HCT116 (cell line): Measurements from ENCODE around the gene POC1A. TPM values are rescaled to one million over a fixed set of nuclear protein-coding genes. Genes with fewer than 3 reads are reported as not detected.

Experiments used
- ATAC-seq: fragments of 200-7000 bp; cut with Tn5 transposase; 2 replicates; pipeline ENCODE4 v1.9.1; 2020; ENCODE audit warnings: mild to moderate bottlenecking, moderate library complexity
- BruUV-seq: library from RNA; stranded (reverse); fragments of 400-500 nt; replicated peaks from 2 replicates; lab custom pipeline; 2021; lab: Mats Ljungman, UMichigan
- CTCF ChIA-PET: fragments of 300-600 bp; sonication (Branson Sonifier 250); formaldehyde crosslinking; loops from one replicate; lab custom pipeline; 2021; ENCODE audit warnings: antibody characterized with exemption; lab: Charles Lee
- POLR2A ChIA-PET: fragments of 300-600, 350-600 bp; sonication (Branson Sonifier 250); formaldehyde crosslinking; loops from one replicate; lab custom pipeline; 2021; ENCODE audit warnings: antibody characterized with exemption; lab: Charles Lee
- RAD21 ChIA-PET, 2 experiments: fragments of 300-600 bp; sonication (Branson Sonifier 250); formaldehyde crosslinking; loops; one replicate each; lab custom pipeline; 2023; ENCODE audit warnings: low total read pairs in 2 of 2; ENCODE audit not compliant: uncharacterized antibody in 2 of 2, unreplicated experiment in 2 of 2, low non-redundant PET in 1 of 2; lab: Charles Lee
- DNase-seq: peaks from one replicate; pipeline ENCODE4 v3.0.0-alpha.2; 2010; ENCODE audit warnings: low read depth, low spot score
- H2AFZ ChIP-seq: fragments of 200-600 bp; shearing (Covaris generic), sonication (generic); 2 replicates; pipeline ENCODE4 v1.6.1; 2017; ENCODE audit warnings: low read depth, mixed run types, mixed read lengths, antibody characterized with exemption, low read length; ENCODE audit not compliant: poor library complexity, severe bottlenecking
- H3K27ac ChIP-seq: 2 replicates; pipeline ENCODE4 v1.5.1; 2012; ENCODE audit warnings: low read depth, low read length
- H3K27me3 ChIP-seq: fragments of 200-600 bp; sonication (generic); 2 replicates; pipeline ENCODE4 v1.6.1; 2016; ENCODE audit warnings: mixed run types, low read length, mixed read lengths; ENCODE audit not compliant: insufficient read depth
- H3K36me3 ChIP-seq, 2 experiments: fragments of 200-500 bp in 1 of 2; fragments of 200-600 bp in 1 of 2; sonication (Bioruptor generic) in 1 of 2; sonication (generic) in 1 of 2; 2 replicates each; pipeline versions ENCODE4 v1.5.1 to v1.6.1; 2014 to 2016; ENCODE audit warnings: low read length in 2 of 2, inconsistent platforms in 1 of 2, mixed read lengths in 1 of 2, mixed run types in 1 of 2; ENCODE audit not compliant: insufficient read depth in 2 of 2, control insufficient read depth in 1 of 2
- H3K4me1 ChIP-seq, 2 experiments: fragments of 200-600 bp in 1 of 2; sonication (generic) in 1 of 2; 2 replicates each; pipeline versions ENCODE4 v1.5.1 to v1.6.1; 2012 to 2017; ENCODE audit warnings: low read length in 2 of 2, inconsistent platforms in 1 of 2, mild to moderate bottlenecking in 1 of 2, mixed read lengths in 1 of 2, mixed run types in 1 of 2, moderate library complexity in 1 of 2; ENCODE audit not compliant: insufficient read depth in 2 of 2, control insufficient read depth in 1 of 2
- H3K4me2 ChIP-seq: fragments of 200-600 bp; sonication (generic); 2 replicates; pipeline ENCODE4 v1.6.1; 2017; ENCODE audit warnings: mixed run types, low read length, mixed read lengths
- H3K4me3 ChIP-seq, 2 experiments: fragments of 200-600 bp in 1 of 2; sonication (generic) in 1 of 2; replicated peaks in 1 of 2; 2 replicates each; pipeline ENCODE4 v1.5.1; 2011 to 2016; ENCODE audit warnings: low read length in 2 of 2, control low read depth in 1 of 2, low read depth in 1 of 2, mild to moderate bottlenecking in 1 of 2, mixed read lengths in 1 of 2, mixed run types in 1 of 2
- H3K79me2 ChIP-seq: fragments of 200-600 bp; sonication (generic); 2 replicates; pipeline ENCODE4 v1.6.1; 2017; ENCODE audit warnings: mild to moderate bottlenecking, mixed run types, low read length, moderate library complexity, mixed read lengths; ENCODE audit not compliant: insufficient read depth
- H3K9ac ChIP-seq: fragments of 200-600 bp; sonication (generic); 2 replicates; pipeline ENCODE4 v1.6.1; 2016; ENCODE audit warnings: low read length, mixed read lengths
- H3K9me2 ChIP-seq: fragments of 200-600 bp; sonication (generic), shearing (Covaris generic); 2 replicates; pipeline ENCODE4 v1.6.1; 2017; ENCODE audit warnings: mixed run types, mild to moderate bottlenecking, moderate library complexity; ENCODE audit not compliant: insufficient read depth
- H3K9me3 ChIP-seq, 2 experiments: fragments of 200-500 bp in 1 of 2; fragments of 200-600 bp in 1 of 2; sonication (Bioruptor generic) in 1 of 2; sonication (generic) in 1 of 2; 2 replicates each; pipeline ENCODE4 v1.6.1; 2014 to 2017; ENCODE audit warnings: low read length in 2 of 2, mixed read lengths in 2 of 2, inconsistent platforms in 1 of 2, low read depth in 1 of 2, mild to moderate bottlenecking in 1 of 2, mixed run types in 1 of 2, moderate library complexity in 1 of 2; ENCODE audit not compliant: control insufficient read depth in 1 of 2, insufficient read depth in 1 of 2
- H4K20me1 ChIP-seq: fragments of 200-600 bp; sonication (generic), shearing (Covaris generic); 2 replicates; pipeline ENCODE4 v1.6.1; 2017; ENCODE audit warnings: mixed run types, mild to moderate bottlenecking, moderate library complexity; ENCODE audit not compliant: insufficient read depth
- ATF3 ChIP-seq: IDR thresholded peaks from 2 replicates; pipeline ENCODE4 v1.6.1; 2012
- CTCF ChIP-seq, 3 experiments: fragments of 200-600 bp in 1 of 3; sonication (generic) in 1 of 3; IDR thresholded peaks in 2 of 3; conservative IDR thresholded peaks in 1 of 3; 2 replicates each; pipeline ENCODE4 v1.5.1; 2012 to 2017; ENCODE audit warnings: low read depth in 2 of 3, low read length in 2 of 3, antibody characterized with exemption in 1 of 3, borderline replicate concordance in 1 of 3, control low read depth in 1 of 3, mild to moderate bottlenecking in 1 of 3, mixed read lengths in 1 of 3, mixed run types in 1 of 3, moderate library complexity in 1 of 3; ENCODE audit not compliant: insufficient read depth in 1 of 3
- EGR1 ChIP-seq: IDR thresholded peaks from 2 replicates; pipeline ENCODE4 v1.6.1; 2012; ENCODE audit warnings: low read depth
- EZH2phosphoT487 ChIP-seq: fragments of 200-600 bp; IDR thresholded peaks from 2 replicates; pipeline ENCODE4 v1.6.1; 2018; ENCODE audit warnings: antibody characterized with exemption, borderline replicate concordance
- FOSL1 ChIP-seq: IDR thresholded peaks from 2 replicates; pipeline ENCODE4 v1.6.1; 2012; ENCODE audit warnings: low read depth
- JUND ChIP-seq: IDR thresholded peaks from 2 replicates; pipeline ENCODE4 v1.6.1; 2012
- MAX ChIP-seq: IDR thresholded peaks from 2 replicates; pipeline ENCODE4 v1.6.1; 2012
- POLR2A ChIP-seq: IDR thresholded peaks from 2 replicates; pipeline ENCODE4 v1.7.0; 2011; ENCODE audit warnings: borderline replicate concordance; ENCODE audit not compliant: insufficient read depth, insufficient read length; ENCODE audit errors: extremely low read depth
- POLR2AphosphoS5 ChIP-seq: IDR thresholded peaks from 2 replicates; pipeline ENCODE4 v1.6.1; 2011; ENCODE audit warnings: mild to moderate bottlenecking, low read depth, low read length, moderate library complexity
- RAD21 ChIP-seq: IDR thresholded peaks from 2 replicates; pipeline ENCODE4 v1.6.1; 2012; ENCODE audit warnings: low read depth, mild to moderate bottlenecking
- SIN3A ChIP-seq: IDR thresholded peaks from 2 replicates; pipeline ENCODE4 v1.6.1; 2012; ENCODE audit warnings: low read depth
- SP1 ChIP-seq: IDR thresholded peaks from 2 replicates; pipeline ENCODE4 v1.6.1; 2012; ENCODE audit warnings: low read depth
- SRF ChIP-seq: IDR thresholded peaks from 2 replicates; pipeline ENCODE4 v1.6.1; 2012; ENCODE audit warnings: low read depth
- TCF7L2 ChIP-seq: IDR thresholded peaks from 2 replicates; pipeline ENCODE4 v1.7.0; 2011; ENCODE audit warnings: borderline replicate concordance, inconsistent platforms; ENCODE audit not compliant: insufficient read depth, insufficient read length; ENCODE audit errors: extremely low read depth
- ZBTB33 ChIP-seq: IDR thresholded peaks from 2 replicates; pipeline ENCODE4 v1.6.1; 2011; ENCODE audit warnings: mild to moderate bottlenecking, low read length, moderate library complexity; ENCODE audit not compliant: insufficient replicate concordance; ENCODE audit errors: extremely low read depth
- ZFX ChIP-seq: fragments of 450-650 bp; IDR thresholded peaks from 2 replicates; pipeline ENCODE4 v1.6.1; 2017
- intact Hi-C: fragments of 100-400 bp; cut with micrococcal nuclease; formaldehyde crosslinking; loops from 2 replicates; pipeline ENCODE4 v1.10.0; 2022
- total RNA-seq: library from RNA; stranded (reverse); gene quantifications from one replicate; pipeline ENCODE4 v1.2.1, GENCODE V29; 2021; ENCODE audit not compliant: unreplicated experiment

Gene POC1A
- total RNA-seq, 1 experiment from 2014 or later = 34.0 TPM

- DNase-seq = no peak
- no peak overlapping the region for H3K27ac ChIP-seq
- H3K9me2 ChIP-seq = no peaks in the 10 kb centered on the region
- ATAC-seq = no peak
- no peak overlapping the region for H3K4me3 ChIP-seq
- RAD21 ChIA-PET = no interaction called here
- no peak overlapping the region for H3K9ac ChIP-seq
- no TSS peak for BruUV-seq
- peaks cover 0 to 20% of the 10 kb centered on the region in 2 experiments; a peak in 1 of 4 replicates for H3K4me1 ChIP-seq
- no peaks in the 10 kb centered on the region for H4K20me1 ChIP-seq
- no peak overlapping the region for H2AFZ ChIP-seq
- no peaks in the 10 kb centered on the region for H3K9me3 ChIP-seq
- no peaks in the 10 kb centered on the region for H3K27me3 ChIP-seq
- intact Hi-C loops = no loop called here
- CTCF ChIA-PET = no interaction called here
- no peak overlapping the region for H3K4me2 ChIP-seq
- TF ChIP-seq FOSL1 (no peak), ZFX (no peak), SIN3A (no peak), POLR2AphosphoS5 (no peak), RAD21 (no peak), MAX (no peak), SP1 (no peak), TCF7L2 (no peak), ATF3 (no peak), EGR1 (no peak), EZH2phosphoT487 (no peak), POLR2A (no peak), JUND (no peak), ZBTB33 (no peak), SRF (no peak), CTCF (IDR thresholded peaks at IDR 0.05 in 2 of 3, conservative IDR thresholded peaks at IDR 0.05 in 1 of 3; ENCODE audit: borderline replicate concordance in 1 of 3, insufficient read depth in 1 of 3, low read depth in 2 of 3, low read length in 2 of 3) (no peak)
- no peaks in the 10 kb centered on the region for H3K79me2 ChIP-seq
- H3K36me3 ChIP-seq = no peaks in the 10 kb centered on the region
- POLR2A ChIA-PET = no interaction called here
Measured at GRCh38 chr3:52039426-52039825, 114.8 kb downstream of the POC1A start.
